ENCODE data around the gene RNPEPL1.

The RNPEPL1 gene

GRCh38 chr2:240527153-240527750 lies 41.0 kb upstream of the RNPEPL1 start:
- WGBS, 2 donors (ENCODE audit: extremely low coverage in 2 of 2, insufficient read length in 2 of 2, insufficient replicate concordance in 1 of 2): 60% methylated on average over 1 of the region's 3 CpGs; no CpG with 5 or more reads in 1 of the 2 donors
- no peak for DNase-seq (ENCODE audit: low spot score)
- H2BK5ac ChIP-seq (ENCODE audit: low read length): no peak overlapping the region

GRCh38 chr2:240528406-240529040 lies 39.8 kb upstream of the RNPEPL1 start:
- H3K18ac ChIP-seq (ENCODE audit: low read length): no peak overlapping the region
- H3K9ac ChIP-seq (ENCODE audit: low read depth, low read length, poor library complexity): no peak overlapping the region
- no peak overlapping the region for H2BK5ac ChIP-seq (ENCODE audit: low read length)
- H3K27ac ChIP-seq (replicated peaks; ENCODE audit: low read length): no peak overlapping the region
- H2AK5ac ChIP-seq (ENCODE audit: low read depth, low read length): no peak overlapping the region
- no peak overlapping the region for H3K4me3 ChIP-seq (ENCODE audit: low read length in 2 of 2)
- H3K14ac ChIP-seq (ENCODE audit: low read length): no peak overlapping the region
- WGBS, 2 donors (ENCODE audit: extremely low coverage in 2 of 2, insufficient read length in 2 of 2, insufficient replicate concordance in 1 of 2): no CpG with 5 or more reads among the region's 13 CpGs
- no peak overlapping the region for H2AFZ ChIP-seq (ENCODE audit: low read length)
- H2BK15ac ChIP-seq (ENCODE audit: low read length): no peak overlapping the region
- no peaks in the 10 kb centered on the region for H3K79me1 ChIP-seq (ENCODE audit: low read depth, low read length)
- H4K8ac ChIP-seq (ENCODE audit: low read depth, low read length): no peak overlapping the region
- H3K4ac ChIP-seq (ENCODE audit: low read length): no peak overlapping the region
- DNase-seq (ENCODE audit: low spot score): no peak
- no peak overlapping the region for H2BK12ac ChIP-seq (ENCODE audit: low read length)
- H3K23ac ChIP-seq (ENCODE audit: low read depth, low read length, poor library complexity): no peak overlapping the region
- no peaks in the 10 kb centered on the region for H3K4me1 ChIP-seq (ENCODE audit: control insufficient read depth in 2 of 2, insufficient read depth in 1 of 2, low read depth in 1 of 2, low read length in 2 of 2)
- H2BK120ac ChIP-seq (ENCODE audit: low read depth, low read length): no peak overlapping the region
- H3K27me3 ChIP-seq (ENCODE audit: control insufficient read depth in 3 of 3, insufficient read depth in 3 of 3, low read depth in 1 of 3, low read length in 3 of 3): no peaks in the 10 kb centered on the region
- no peak overlapping the region for H4K91ac ChIP-seq (ENCODE audit: low read depth, low read length, poor library complexity)
- H3K9me3 ChIP-seq (replicated peaks in 1 of 2; ENCODE audit: control insufficient read depth in 2 of 2, insufficient read depth in 1 of 2, low read depth in 1 of 2, low read length in 2 of 2): peaks cover 41 to 77% of the 10 kb centered on the region in 2 donors
- no peak overlapping the region for H3K4me2 ChIP-seq (ENCODE audit: insufficient read depth, low read length, poor library complexity, severe bottlenecking)
- peaks cover 5 to 57% of the 10 kb centered on the region in 2 donors for H3K36me3 ChIP-seq (replicated peaks in 1 of 2; ENCODE audit: control insufficient read depth in 2 of 2, insufficient read depth in 2 of 2, low read length in 2 of 2)

More at GRCh38 chr2:240527153-240527750, 41.0 kb upstream of the RNPEPL1 start:
- Histone ChIP-seq H4K91ac (ENCODE audit: low read depth, low read length, poor library complexity) (no peak overlapping the region), H3K18ac (ENCODE audit: low read length) (no peak overlapping the region), H3K23ac (ENCODE audit: low read depth, low read length, poor library complexity) (no peak overlapping the region), H3K4me2 (ENCODE audit: insufficient read depth, low read length, poor library complexity, severe bottlenecking) (no peak overlapping the region), H3K9me3 (replicated peaks in 1 of 2; ENCODE audit: control insufficient read depth in 2 of 2, insufficient read depth in 1 of 2, low read depth in 1 of 2, low read length in 2 of 2) (peaks cover 41 to 65% of the 10 kb centered on the region in 2 donors), H2BK15ac (ENCODE audit: low read length) (no peak overlapping the region), H2BK12ac (ENCODE audit: low read length) (no peak overlapping the region), H3K79me1 (ENCODE audit: low read depth, low read length) (no peaks in the 10 kb centered on the region), H3K4me3 (ENCODE audit: low read length in 2 of 2) (peak overlapping the region in 1 of 2 donors; percentile 33), H2BK120ac (ENCODE audit: low read depth, low read length) (no peak overlapping the region), H3K4ac (ENCODE audit: low read length) (no peak overlapping the region), H4K8ac (ENCODE audit: low read depth, low read length) (no peak overlapping the region), H3K14ac (ENCODE audit: low read length) (no peak overlapping the region), H3K27ac (replicated peaks; ENCODE audit: low read length) (no peak overlapping the region), H3K9ac (ENCODE audit: low read depth, low read length, poor library complexity) (peak overlapping the region; percentile 27), H2AK5ac (ENCODE audit: low read depth, low read length) (no peak overlapping the region), H3K36me3 (replicated peaks in 1 of 2; ENCODE audit: control insufficient read depth in 2 of 2, insufficient read depth in 2 of 2, low read length in 2 of 2) (peaks cover 5 to 67% of the 10 kb centered on the region in 2 donors), H2AFZ (ENCODE audit: low read length) (no peak overlapping the region), H3K27me3 (ENCODE audit: control insufficient read depth in 3 of 3, insufficient read depth in 3 of 3, low read depth in 1 of 3, low read length in 3 of 3) (no peaks in the 10 kb centered on the region), H3K4me1 (ENCODE audit: control insufficient read depth in 2 of 2, insufficient read depth in 1 of 2, low read depth in 1 of 2, low read length in 2 of 2) (no peaks in the 10 kb centered on the region)

GRCh38 chr2:240529344-240529999 lies 38.8 kb upstream of the RNPEPL1 start:
- H4K8ac ChIP-seq (ENCODE audit: low read depth, low read length): no peak overlapping the region
- no peaks in the 10 kb centered on the region for H3K27me3 ChIP-seq (ENCODE audit: control insufficient read depth in 3 of 3, insufficient read depth in 3 of 3, low read depth in 1 of 3, low read length in 3 of 3)
- H3K4me3 ChIP-seq (ENCODE audit: low read length in 2 of 2): no peak overlapping the region
- no peak overlapping the region for H3K4me2 ChIP-seq (ENCODE audit: insufficient read depth, low read length, poor library complexity, severe bottlenecking)
- no peak overlapping the region for H2BK12ac ChIP-seq (ENCODE audit: low read length)
- H3K4me1 ChIP-seq (ENCODE audit: control insufficient read depth in 2 of 2, insufficient read depth in 1 of 2, low read depth in 1 of 2, low read length in 2 of 2): no peaks in the 10 kb centered on the region
- H3K9ac ChIP-seq (ENCODE audit: low read depth, low read length, poor library complexity): no peak overlapping the region
- H2AFZ ChIP-seq (ENCODE audit: low read length): no peak overlapping the region
- DNase-seq (ENCODE audit: low spot score): no peak
- H3K9me3 ChIP-seq (replicated peaks in 1 of 2; ENCODE audit: control insufficient read depth in 2 of 2, insufficient read depth in 1 of 2, low read depth in 1 of 2, low read length in 2 of 2): peaks cover 34 to 70% of the 10 kb centered on the region in 2 donors
- H4K91ac ChIP-seq (ENCODE audit: low read depth, low read length, poor library complexity): no peak overlapping the region
- no peak overlapping the region for H3K14ac ChIP-seq (ENCODE audit: low read length)
- no peak overlapping the region for H3K18ac ChIP-seq (ENCODE audit: low read length)
- no peak overlapping the region for H3K4ac ChIP-seq (ENCODE audit: low read length)
- no peak overlapping the region for H2BK15ac ChIP-seq (ENCODE audit: low read length)
- H3K79me1 ChIP-seq (ENCODE audit: low read depth, low read length): no peaks in the 10 kb centered on the region
- H3K36me3 ChIP-seq (replicated peaks in 1 of 2; ENCODE audit: control insufficient read depth in 2 of 2, insufficient read depth in 2 of 2, low read length in 2 of 2): peaks cover 2 to 49% of the 10 kb centered on the region in 2 donors
- H3K23ac ChIP-seq (ENCODE audit: low read depth, low read length, poor library complexity): no peak overlapping the region
- no peak overlapping the region for H2AK5ac ChIP-seq (ENCODE audit: low read depth, low read length)
- no CpG with 5 or more reads among the region's 16 CpGs for WGBS, 2 donors (ENCODE audit: extremely low coverage in 2 of 2, insufficient read length in 2 of 2, insufficient replicate concordance in 1 of 2)
- no peak overlapping the region for H3K27ac ChIP-seq (replicated peaks; ENCODE audit: low read length)
- H2BK5ac ChIP-seq (ENCODE audit: low read length): no peak overlapping the region
- no peak overlapping the region for H2BK120ac ChIP-seq (ENCODE audit: low read depth, low read length)

- no peak overlapping the region for H3K9ac ChIP-seq (ENCODE audit: low read depth, low read length, poor library complexity)
- no peak overlapping the region for H3K4me2 ChIP-seq (ENCODE audit: insufficient read depth, low read length, poor library complexity, severe bottlenecking)
- DNase-seq (ENCODE audit: low spot score): no peak
- no peak overlapping the region for H2BK5ac ChIP-seq (ENCODE audit: low read length)
- H3K27me3 ChIP-seq (ENCODE audit: control insufficient read depth in 3 of 3, insufficient read depth in 3 of 3, low read depth in 1 of 3, low read length in 3 of 3): no peaks in the 10 kb centered on the region
- no peak overlapping the region for H2BK15ac ChIP-seq (ENCODE audit: low read length)
- H2AFZ ChIP-seq (ENCODE audit: low read length): no peak overlapping the region
- no peak overlapping the region for H2BK12ac ChIP-seq (ENCODE audit: low read length)
- H4K91ac ChIP-seq (ENCODE audit: low read depth, low read length, poor library complexity): no peak overlapping the region
- no CpG with 5 or more reads among the region's 7 CpGs for WGBS, 2 donors (ENCODE audit: extremely low coverage in 2 of 2, insufficient read length in 2 of 2, insufficient replicate concordance in 1 of 2)
- no peak overlapping the region for H2AK5ac ChIP-seq (ENCODE audit: low read depth, low read length)
- no peak overlapping the region for H3K18ac ChIP-seq (ENCODE audit: low read length)
- H2BK120ac ChIP-seq (ENCODE audit: low read depth, low read length): no peak overlapping the region
- H4K8ac ChIP-seq (ENCODE audit: low read depth, low read length): no peak overlapping the region
- peaks cover 0 to 45% of the 10 kb centered on the region in 2 donors for H3K36me3 ChIP-seq (replicated peaks in 1 of 2; ENCODE audit: control insufficient read depth in 2 of 2, insufficient read depth in 2 of 2, low read length in 2 of 2)
- H3K4me3 ChIP-seq (ENCODE audit: low read length in 2 of 2): no peak overlapping the region
- H3K4ac ChIP-seq (ENCODE audit: low read length): no peak overlapping the region
- H3K9me3 ChIP-seq (replicated peaks in 1 of 2; ENCODE audit: control insufficient read depth in 2 of 2, insufficient read depth in 1 of 2, low read depth in 1 of 2, low read length in 2 of 2): peaks cover 28 to 63% of the 10 kb centered on the region in 2 donors
- H3K14ac ChIP-seq (ENCODE audit: low read length): no peak overlapping the region
- no peak overlapping the region for H3K27ac ChIP-seq (replicated peaks; ENCODE audit: low read length)
- H3K23ac ChIP-seq (ENCODE audit: low read depth, low read length, poor library complexity): no peak overlapping the region
- H3K79me1 ChIP-seq (ENCODE audit: low read depth, low read length): no peaks in the 10 kb centered on the region
- H3K4me1 ChIP-seq (ENCODE audit: control insufficient read depth in 2 of 2, insufficient read depth in 1 of 2, low read depth in 1 of 2, low read length in 2 of 2): no peaks in the 10 kb centered on the region
Measured at GRCh38 chr2:240530181-240530580, 38.1 kb upstream of the RNPEPL1 start.
